GM23248 (cell line): ENCODE measurements around the gene RBBP8NL. TPM values are rescaled to one million over a fixed set of nuclear protein-coding genes. Genes with fewer than 3 reads are reported as not detected.

Source experiments
- DNase-seq: peaks from one replicate; pipeline ENCODE4 v3.0.0-alpha.2; 2015
- H2AFZ ChIP-seq: fragments of 200-600 bp; sonication (generic); 2 replicates; pipeline ENCODE4 v1.6.1; 2016; ENCODE audit warnings: antibody characterized with exemption
- H3F3A ChIP-seq: fragments of 200-600 bp; sonication (generic); 2 replicates; pipeline ENCODE4 v1.6.1; 2016; ENCODE audit warnings: mild to moderate bottlenecking, antibody characterized with exemption, mixed run types; ENCODE audit not compliant: insufficient read depth
- H3K27ac ChIP-seq: fragments of 200-600 bp; sonication (generic); 2 replicates; pipeline ENCODE4 v1.5.1; 2016; ENCODE audit warnings: mild to moderate bottlenecking
- H3K27me3 ChIP-seq: fragments of 200-600 bp; sonication (generic); replicated peaks from 2 replicates; pipeline ENCODE4 v1.6.1; 2016; ENCODE audit warnings: mild to moderate bottlenecking; ENCODE audit not compliant: insufficient read depth
- H3K36me3 ChIP-seq: fragments of 200-600 bp; sonication (generic); 2 replicates; pipeline ENCODE4 v1.6.1; 2016; ENCODE audit warnings: low read depth, mild to moderate bottlenecking
- H3K4me1 ChIP-seq: fragments of 200-600 bp; sonication (generic); 2 replicates; pipeline ENCODE4 v1.6.1; 2016; ENCODE audit warnings: mild to moderate bottlenecking; ENCODE audit not compliant: insufficient read depth
- H3K4me2 ChIP-seq: fragments of 200-600 bp; sonication (generic); one replicate; pipeline ENCODE4 v1.6.1; 2016; ENCODE audit warnings: mild to moderate bottlenecking; ENCODE audit not compliant: unreplicated experiment
- H3K4me3 ChIP-seq: fragments of 200-600 bp; sonication (generic); 2 replicates; pipeline ENCODE4 v1.5.1; 2016; ENCODE audit warnings: mild to moderate bottlenecking
- H3K79me2 ChIP-seq: fragments of 200-600 bp; sonication (generic); 2 replicates; pipeline ENCODE4 v1.6.1; 2016; ENCODE audit warnings: mild to moderate bottlenecking; ENCODE audit not compliant: insufficient read depth
- H3K9ac ChIP-seq: fragments of 200-600 bp; sonication (generic); 2 replicates; pipeline ENCODE4 v1.6.1; 2016; ENCODE audit warnings: mild to moderate bottlenecking
- H3K9me2 ChIP-seq: fragments of 200-600 bp; sonication (generic); 2 replicates; pipeline ENCODE4 v1.6.1; 2016; ENCODE audit warnings: mixed run types, mild to moderate bottlenecking, moderate library complexity; ENCODE audit not compliant: insufficient read depth
- H3K9me3 ChIP-seq: fragments of 200-600 bp; sonication (generic); one replicate; pipeline ENCODE4 v1.6.1; 2017; ENCODE audit warnings: low read depth
- H4K20me1 ChIP-seq: fragments of 200-600 bp; sonication (generic); 2 replicates; pipeline ENCODE4 v1.6.0; 2016; ENCODE audit not compliant: insufficient read depth
- EZH2 ChIP-seq: fragments of 200-600 bp; sonication (generic); IDR thresholded peaks from 2 replicates; pipeline ENCODE4 v1.6.1; 2018; ENCODE audit warnings: antibody characterized with exemption, mild to moderate bottlenecking; ENCODE audit not compliant: insufficient read depth, poor library complexity, severe bottlenecking
- EZH2phosphoT487 ChIP-seq: fragments of 200-600 bp; sonication (generic); IDR thresholded peaks from 2 replicates; pipeline ENCODE4 v1.6.1; 2018; ENCODE audit warnings: antibody characterized with exemption, moderate library complexity, mild to moderate bottlenecking, low read depth; ENCODE audit not compliant: insufficient read depth
- WGBS, 2 experiments: methylation state at CpG; one replicate each; pipeline ENCODE4 v1.1.6; 2015 to 2017; ENCODE audit warnings: low lambda C conversion rate in 2 of 2, low coverage in 1 of 2; ENCODE audit errors: missing lambda C conversion rate in 2 of 2; 5-methylcytosine and 5-hydroxymethylcytosine counted together
- in situ Hi-C: fragments of 300-500 bp; cut with MboI; formaldehyde crosslinking; loops from 2 replicates; pipeline ENCODE4 v1.15.0; 2020
- polyA plus RNA-seq: library from polyadenylated mRNA; unstranded; fragments of >200 nt; fragmentation: Nextera tagmentation; extraction: Ambion mirVana; gene quantifications from 2 replicates; pipeline ENCODE4 v1.2.1, GENCODE V29; 2016
- total RNA-seq: library from RNA; depleted of rRNA; stranded (reverse); fragments of >200 nt; shearing (Covaris generic); gene quantifications from 2 replicates; pipeline ENCODE4 v1.2.3, GENCODE V29; 2014

The RBBP8NL gene
- total and polyA plus RNA-seq, 2 experiments from 2014 or later: not detected

DNA sequence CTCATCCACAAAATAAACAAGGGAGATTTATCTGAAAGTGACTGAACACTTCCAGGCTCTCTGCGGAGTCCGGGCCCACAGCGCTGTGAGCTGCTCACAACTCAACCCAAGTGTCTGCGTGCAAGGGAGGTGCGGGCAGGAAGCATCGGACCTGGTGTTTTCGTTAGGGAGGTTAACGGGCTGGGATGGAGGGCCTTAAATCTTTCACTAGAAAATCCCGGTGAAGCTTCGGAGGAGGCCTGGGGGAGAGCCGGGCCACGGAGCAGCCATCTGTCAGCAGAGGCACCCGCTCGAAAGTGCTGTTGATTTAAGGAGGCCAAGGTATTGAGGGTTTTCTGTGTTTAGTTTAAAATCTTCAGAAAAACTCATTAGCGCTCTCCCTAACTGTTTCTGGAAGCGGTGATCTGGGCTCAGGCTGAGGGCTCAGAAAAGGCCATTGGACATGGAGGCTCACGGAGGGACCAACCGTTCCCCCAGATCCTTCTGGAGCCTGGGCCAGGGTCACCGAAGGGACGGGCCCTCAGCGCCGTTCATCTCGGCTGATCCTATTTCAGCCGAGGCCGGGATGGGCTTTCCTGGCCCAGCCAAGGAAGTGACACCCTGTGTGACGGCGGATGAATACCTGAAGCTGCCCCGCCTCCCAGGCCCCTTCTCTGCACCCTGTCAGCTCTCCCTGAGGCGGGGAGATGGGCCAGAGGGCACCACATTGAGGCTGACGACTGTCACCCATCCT, 27.7 kb upstream of the RBBP8NL start:
- no peak overlapping the region for H3K9ac ChIP-seq
- H2AFZ ChIP-seq: no peak overlapping the region
- H3K9me3 ChIP-seq: no peaks in the 10 kb centered on the region
- no peaks in the 10 kb centered on the region for H3K36me3 ChIP-seq
- H4K20me1 ChIP-seq: no peaks in the 10 kb centered on the region
- H3K27me3 ChIP-seq: peaks cover 24% of the 10 kb centered on the region
- H3K4me2 ChIP-seq: no peak overlapping the region
- 36 to 40% methylated on average over 30 of the region's 30 CpGs for WGBS, 2 experiments
- H3K27ac ChIP-seq: no peak overlapping the region
- H3K9me2 ChIP-seq: no peaks in the 10 kb centered on the region
- H3K4me1 ChIP-seq: no peaks in the 10 kb centered on the region
- H3F3A ChIP-seq: no peaks in the 10 kb centered on the region
- in situ Hi-C loops: no loop called here
- no peak overlapping the region for H3K4me3 ChIP-seq
- no peaks in the 10 kb centered on the region for H3K79me2 ChIP-seq
- no peak for DNase-seq
- no peak for TF ChIP-seq EZH2phosphoT487
- TF ChIP-seq EZH2: no peak

DNA sequence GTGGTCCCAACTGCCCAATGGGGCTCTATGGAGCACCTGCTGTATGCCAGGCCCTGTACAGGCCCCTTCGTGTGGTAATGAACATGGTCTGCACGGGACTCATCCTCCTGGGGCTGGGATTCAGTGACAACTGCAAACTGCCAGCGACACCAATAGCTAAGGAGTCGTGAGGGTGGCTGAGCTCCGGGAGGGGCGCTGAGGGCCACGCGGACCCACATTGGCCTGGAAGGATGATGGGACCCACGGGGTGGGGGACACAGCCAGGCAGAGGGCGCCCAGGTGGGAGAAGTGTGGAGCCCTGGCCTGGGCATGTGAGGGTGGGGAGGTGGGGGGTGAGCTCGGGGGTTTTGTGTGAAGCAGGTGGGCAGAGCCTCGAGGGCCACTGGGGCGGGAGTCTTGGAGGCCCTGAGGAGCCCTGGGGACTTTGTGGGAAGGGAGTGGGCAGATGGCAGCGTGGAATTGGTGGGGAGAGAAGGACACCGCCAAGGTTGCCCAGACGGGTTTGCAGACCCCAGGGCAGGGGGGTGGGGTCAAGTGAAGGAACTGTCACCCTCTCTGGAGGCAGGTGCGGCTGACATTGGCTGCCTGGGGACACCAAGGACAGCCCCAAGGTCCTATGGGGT, 26.0 kb upstream of the RBBP8NL start:
- H3K4me1 ChIP-seq: no peaks in the 10 kb centered on the region
- no peaks in the 10 kb centered on the region for H3K9me2 ChIP-seq
- no peak for DNase-seq
- H3K36me3 ChIP-seq: no peaks in the 10 kb centered on the region
- no peak overlapping the region for H2AFZ ChIP-seq
- no peak overlapping the region for H3K4me3 ChIP-seq
- no peaks in the 10 kb centered on the region for H3K9me3 ChIP-seq
- no peak overlapping the region for H3K27ac ChIP-seq
- H3K27me3 ChIP-seq: peaks cover 24% of the 10 kb centered on the region
- 61 to 78% methylated on average over 13 to 17 of the region's 17 CpGs for WGBS, 2 experiments
- no peaks in the 10 kb centered on the region for H3K79me2 ChIP-seq
- H4K20me1 ChIP-seq: no peaks in the 10 kb centered on the region
- H3K4me2 ChIP-seq: no peak overlapping the region
- no peak for TF ChIP-seq EZH2
- no peak for TF ChIP-seq EZH2phosphoT487
- no peaks in the 10 kb centered on the region for H3F3A ChIP-seq
- in situ Hi-C loops: no loop called here
- H3K9ac ChIP-seq: no peak overlapping the region

DNA sequence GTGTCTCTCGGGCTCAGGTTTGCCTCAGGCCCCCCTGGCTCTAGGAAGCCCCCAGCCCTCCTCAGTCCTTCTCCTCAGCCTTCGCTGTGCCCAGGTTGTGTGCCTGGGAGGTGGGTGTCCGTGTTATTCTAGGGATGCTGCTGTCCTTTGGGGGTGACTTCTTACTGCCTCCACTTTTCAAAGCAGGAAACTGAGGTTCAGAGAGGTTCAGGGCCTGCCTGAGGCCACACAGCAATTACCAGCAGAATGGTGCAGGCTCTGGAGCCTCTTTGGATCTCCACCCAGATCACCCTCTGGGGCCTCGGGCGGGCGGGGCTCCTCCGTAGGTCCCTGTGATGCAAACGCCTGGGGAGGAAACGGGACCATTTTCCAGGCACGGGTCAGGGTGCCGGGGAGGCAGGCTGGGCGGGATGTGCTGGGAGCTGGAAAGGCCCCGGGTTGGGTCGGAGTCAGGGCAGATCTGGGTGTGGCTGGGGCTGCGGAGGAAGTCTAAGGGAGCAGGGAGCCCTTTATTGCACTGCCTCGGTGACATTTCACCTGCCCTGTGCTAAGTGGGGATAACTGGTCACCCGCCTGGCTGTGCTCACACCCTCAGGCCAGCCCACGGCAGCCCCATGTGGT, 25.2 kb upstream of the RBBP8NL start:
- no peak for TF ChIP-seq EZH2phosphoT487
- no peak for TF ChIP-seq EZH2
- peaks cover 24% of the 10 kb centered on the region for H3K27me3 ChIP-seq

DNA sequence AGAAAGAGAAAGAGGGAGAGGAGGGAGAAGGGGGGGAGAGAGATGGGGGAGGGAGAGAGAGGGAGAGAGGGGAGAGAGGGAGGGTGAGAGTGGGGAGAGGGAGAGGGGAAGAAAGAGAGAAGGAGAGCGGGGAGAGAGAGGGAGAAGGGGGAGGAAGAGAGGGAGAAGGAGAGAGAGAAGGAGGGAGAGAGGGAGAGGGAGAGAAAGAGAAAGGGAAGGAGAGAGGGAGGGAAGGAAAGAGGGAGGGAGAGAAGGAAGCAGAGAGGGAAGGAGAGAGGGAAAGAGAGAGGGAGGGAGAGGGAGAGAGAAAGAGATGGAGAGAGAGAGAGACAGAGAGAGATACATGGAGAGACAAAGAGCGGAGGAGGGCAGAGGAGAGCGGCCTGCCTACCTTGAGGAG, 24.6 kb upstream of the RBBP8NL start:
- no peaks in the 10 kb centered on the region for H3K36me3 ChIP-seq
- no peak for DNase-seq
- peaks cover 24% of the 10 kb centered on the region for H3K27me3 ChIP-seq
- 65 to 83% methylated on average over 3 of the region's 3 CpGs for WGBS, 2 experiments
- no peaks in the 10 kb centered on the region for H3F3A ChIP-seq
- H3K4me1 ChIP-seq: no peaks in the 10 kb centered on the region
- no peaks in the 10 kb centered on the region for H3K9me2 ChIP-seq
- H3K4me2 ChIP-seq: no peak overlapping the region
- H3K9ac ChIP-seq: no peak overlapping the region
- in situ Hi-C loops: no loop called here
- H3K9me3 ChIP-seq: no peaks in the 10 kb centered on the region
- H4K20me1 ChIP-seq: no peaks in the 10 kb centered on the region
- no peak overlapping the region for H2AFZ ChIP-seq
- H3K27ac ChIP-seq: no peak overlapping the region
- TF ChIP-seq EZH2 (no peak), EZH2phosphoT487 (no peak)
- no peak overlapping the region for H3K4me3 ChIP-seq
- no peaks in the 10 kb centered on the region for H3K79me2 ChIP-seq

More for the DNA sequence above, 25.2 kb upstream of the RBBP8NL start:
- H3F3A ChIP-seq: no peaks in the 10 kb centered on the region
- in situ Hi-C loops: no loop called here
- WGBS, 2 experiments: 45 to 48% methylated on average over 18 of the region's 18 CpGs
- no peaks in the 10 kb centered on the region for H3K9me2 ChIP-seq
- H3K9ac ChIP-seq: no peak overlapping the region
- DNase-seq: no peak
- H2AFZ ChIP-seq: no peak overlapping the region
- H3K36me3 ChIP-seq: no peaks in the 10 kb centered on the region
- no peaks in the 10 kb centered on the region for H3K79me2 ChIP-seq
- H3K4me1 ChIP-seq: no peaks in the 10 kb centered on the region
- H3K4me3 ChIP-seq: no peak overlapping the region
- H3K9me3 ChIP-seq: no peaks in the 10 kb centered on the region
- no peak overlapping the region for H3K4me2 ChIP-seq
- no peak overlapping the region for H3K27ac ChIP-seq
- no peaks in the 10 kb centered on the region for H4K20me1 ChIP-seq
